Endometrium (tissue), 2 donors: ENCODE data around the gene ZBTB32.
"Not testable (repeated sequence)": the region's sequence is repeated elsewhere in the genome, so short reads cannot be mapped to it uniquely, and the experiment has no call there.

Source experiments
- FAIRE-seq: peaks from 2 replicates; lab custom pipeline; 2012; peaks lifted over from hg19 to GRCh38; lab: Jason Lieb, UNC
- donor health status: control.
- donor health status: control.

Gene ZBTB32

DNA sequence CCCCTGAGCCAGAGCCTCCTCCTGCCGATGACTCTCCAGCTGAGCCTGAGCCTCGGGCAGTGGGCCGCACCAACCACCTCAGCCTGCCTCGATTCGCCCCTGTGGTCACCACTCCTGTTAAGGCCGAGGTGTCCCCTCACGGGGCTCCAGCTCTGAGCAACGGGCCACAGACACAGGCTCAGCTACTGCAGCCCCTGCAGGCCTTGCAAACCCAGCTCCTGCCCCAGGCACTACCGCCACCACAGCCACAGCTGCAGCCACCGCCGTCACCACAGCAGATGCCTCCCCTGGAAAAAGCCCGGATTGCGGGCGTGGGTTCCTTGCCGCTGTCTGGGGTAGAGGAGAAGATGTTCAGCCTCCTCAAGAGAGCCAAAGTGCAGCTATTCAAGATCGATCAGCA lies 17.0 kb downstream of the ZBTB32 start:
- FAIRE-seq = no peak

- FAIRE-seq = no peak
Measured at GRCh38 chr19:35722461-35722860, 18.1 kb downstream of the ZBTB32 start.

DNA sequence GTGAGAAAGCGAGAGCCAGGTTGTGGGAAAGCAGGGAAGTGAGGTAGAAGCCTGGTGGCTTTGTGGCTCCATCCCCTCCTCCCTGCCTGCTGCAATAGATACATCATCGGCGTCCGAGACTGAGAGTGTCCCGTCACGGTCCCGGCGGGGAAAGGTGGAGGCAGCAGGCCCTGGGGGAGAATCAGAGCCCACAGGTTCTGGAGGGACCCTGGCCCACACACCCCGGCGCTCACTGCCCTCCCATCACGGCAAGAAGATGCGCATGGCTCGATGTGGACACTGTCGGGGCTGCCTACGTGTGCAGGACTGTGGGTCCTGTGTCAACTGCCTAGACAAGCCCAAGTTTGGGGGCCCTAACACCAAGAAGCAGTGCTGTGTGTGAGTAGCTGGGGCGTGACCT lies 18.5 kb downstream of the ZBTB32 start:
- FAIRE-seq = no peak

DNA sequence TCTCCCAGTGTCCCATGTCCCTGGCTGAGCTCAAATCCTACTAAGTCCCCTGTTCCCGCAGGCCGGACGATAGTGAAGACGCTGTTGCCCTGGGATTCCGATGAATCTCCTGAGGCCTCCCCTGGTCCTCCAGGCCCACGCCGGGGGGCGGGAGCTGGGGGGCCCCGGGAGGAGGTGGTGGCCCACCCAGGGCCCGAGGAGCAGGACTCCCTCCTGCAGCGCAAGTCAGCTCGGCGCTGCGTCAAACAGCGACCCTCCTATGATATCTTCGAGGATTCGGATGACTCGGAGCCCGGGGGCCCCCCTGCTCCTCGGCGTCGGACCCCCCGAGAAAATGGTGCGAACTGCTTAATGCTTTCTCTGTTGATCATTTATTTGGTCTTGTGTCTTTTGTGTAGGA lies 19.3 kb downstream of the ZBTB32 start:
- FAIRE-seq = no peak

DNA sequence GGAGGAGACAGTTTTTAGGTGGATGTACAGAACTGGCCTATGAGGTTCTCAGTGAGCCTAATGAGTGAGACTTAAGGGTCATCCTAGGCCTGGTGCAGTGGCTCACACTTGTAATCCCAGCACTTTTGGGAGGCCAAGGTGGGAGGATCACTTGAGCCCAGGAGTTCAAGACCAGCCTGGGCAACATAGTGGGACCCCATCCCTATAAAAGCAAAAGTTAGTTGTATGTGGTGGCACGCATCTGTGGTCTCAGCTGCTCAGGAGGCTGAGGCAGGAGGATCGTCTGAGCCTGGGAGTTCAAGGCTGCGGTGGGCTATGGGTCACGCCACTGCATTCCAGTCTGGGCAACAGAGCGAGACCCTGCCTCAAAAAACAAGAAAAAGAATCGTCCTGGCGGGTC lies 19.8 kb downstream of the ZBTB32 start:
- not testable (repeated sequence) for FAIRE-seq

- no peak for FAIRE-seq
Measured at GRCh38 chr19:35724560-35724959, 20.2 kb downstream of the ZBTB32 start.

- no peak for FAIRE-seq
Measured at GRCh38 chr19:35725216-35725861, 21.0 kb downstream of the ZBTB32 start.

GRCh38 chr19:35727053-35727955 lies 22.9 kb downstream of the ZBTB32 start:
- FAIRE-seq = no peak

DNA sequence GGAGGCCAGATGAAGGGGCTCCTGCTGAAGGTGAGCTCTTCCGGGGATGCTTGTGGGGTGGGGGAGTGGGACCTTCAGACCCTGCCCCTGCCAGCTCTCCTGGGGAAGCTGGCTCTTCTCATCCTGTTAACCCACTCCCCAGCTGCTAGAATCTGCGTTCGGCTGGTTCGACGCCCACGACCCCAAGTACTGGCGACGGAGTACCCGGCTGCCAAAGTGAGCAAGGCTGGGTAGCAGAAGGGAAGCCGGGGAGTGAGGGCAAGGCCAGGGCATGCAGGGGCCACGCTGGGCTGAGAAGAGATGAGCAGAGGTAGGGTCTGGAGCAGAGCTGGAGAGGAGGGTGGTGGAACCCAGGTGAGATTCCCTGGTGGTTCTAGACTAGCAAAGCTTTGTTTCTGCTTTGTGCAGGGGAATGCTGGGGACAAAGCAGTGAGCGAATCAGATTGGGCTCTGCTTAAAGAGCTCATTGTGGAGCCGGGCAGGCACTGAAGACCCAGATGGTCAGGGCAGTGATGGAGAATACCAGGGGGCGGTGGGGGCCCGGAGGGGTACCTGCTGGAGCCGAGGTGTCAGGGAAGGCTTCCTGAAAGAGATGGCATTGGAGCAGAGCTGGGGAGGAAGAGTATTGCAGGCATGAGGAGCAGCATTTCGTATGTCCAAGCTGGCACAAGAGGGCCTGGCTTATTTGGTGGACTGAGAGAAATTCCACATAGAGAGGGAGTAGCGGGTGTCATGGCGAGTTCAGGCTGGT lies 23.8 kb downstream of the ZBTB32 start:
- no peak for FAIRE-seq

DNA sequence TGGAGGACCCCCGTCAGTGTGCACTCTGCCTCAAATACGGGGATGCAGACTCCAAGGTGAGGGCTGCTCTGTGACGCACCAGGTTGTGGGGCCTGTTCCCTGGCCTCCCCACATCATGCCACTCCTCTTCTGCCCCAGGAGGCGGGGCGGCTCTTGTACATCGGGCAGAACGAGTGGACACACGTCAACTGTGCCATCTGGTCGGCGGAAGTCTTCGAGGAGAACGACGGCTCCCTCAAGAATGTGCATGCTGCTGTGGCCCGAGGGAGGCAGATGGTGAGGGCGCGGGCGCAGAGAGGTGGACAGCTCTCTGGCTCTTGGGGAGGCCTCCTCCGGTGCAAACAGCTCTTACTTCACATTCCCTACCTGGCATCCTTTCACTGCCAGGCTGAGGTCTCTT lies 24.7 kb downstream of the ZBTB32 start:
- FAIRE-seq = no peak

DNA sequence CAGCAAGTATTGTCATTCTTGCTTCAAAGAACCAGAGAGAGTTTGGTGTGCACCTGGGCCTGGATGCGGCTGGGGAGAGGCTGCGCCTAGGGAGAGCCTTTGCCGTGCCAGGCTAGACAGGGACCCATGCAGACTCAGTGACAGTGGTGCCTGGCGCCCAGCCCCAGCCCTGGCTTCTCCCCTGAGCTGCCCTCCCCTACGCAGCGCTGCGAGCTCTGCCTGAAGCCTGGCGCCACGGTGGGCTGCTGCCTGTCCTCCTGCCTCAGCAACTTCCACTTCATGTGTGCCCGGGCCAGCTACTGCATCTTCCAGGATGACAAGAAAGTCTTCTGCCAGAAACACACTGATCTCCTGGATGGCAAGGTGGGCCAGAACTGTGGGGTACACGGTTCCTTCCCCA lies 25.4 kb downstream of the ZBTB32 start:
- FAIRE-seq = no peak

- no peak for FAIRE-seq
Measured at GRCh38 chr19:35730326-35730725, 26.0 kb downstream of the ZBTB32 start.

DNA sequence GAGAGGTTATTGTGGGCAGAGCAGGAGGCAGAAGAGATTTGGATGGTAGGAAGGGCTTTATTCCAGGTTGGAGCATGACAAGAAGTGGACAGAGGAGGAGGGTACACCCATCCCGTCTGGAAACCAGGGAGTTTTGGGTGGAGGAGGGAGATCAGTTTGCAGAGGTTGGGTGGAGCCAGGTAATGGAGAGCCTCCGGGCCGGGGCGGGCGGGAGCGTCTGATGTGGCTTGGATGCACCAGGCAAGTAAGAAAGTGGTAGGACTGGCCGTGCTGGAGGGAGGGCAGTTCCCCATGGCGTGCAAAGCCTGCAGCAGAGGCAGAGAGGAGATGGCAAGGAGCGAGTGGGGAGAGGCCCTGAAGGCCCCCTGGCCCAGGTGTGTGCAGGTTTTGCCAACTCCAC lies 27.0 kb downstream of the ZBTB32 start:
- FAIRE-seq = no peak

DNA sequence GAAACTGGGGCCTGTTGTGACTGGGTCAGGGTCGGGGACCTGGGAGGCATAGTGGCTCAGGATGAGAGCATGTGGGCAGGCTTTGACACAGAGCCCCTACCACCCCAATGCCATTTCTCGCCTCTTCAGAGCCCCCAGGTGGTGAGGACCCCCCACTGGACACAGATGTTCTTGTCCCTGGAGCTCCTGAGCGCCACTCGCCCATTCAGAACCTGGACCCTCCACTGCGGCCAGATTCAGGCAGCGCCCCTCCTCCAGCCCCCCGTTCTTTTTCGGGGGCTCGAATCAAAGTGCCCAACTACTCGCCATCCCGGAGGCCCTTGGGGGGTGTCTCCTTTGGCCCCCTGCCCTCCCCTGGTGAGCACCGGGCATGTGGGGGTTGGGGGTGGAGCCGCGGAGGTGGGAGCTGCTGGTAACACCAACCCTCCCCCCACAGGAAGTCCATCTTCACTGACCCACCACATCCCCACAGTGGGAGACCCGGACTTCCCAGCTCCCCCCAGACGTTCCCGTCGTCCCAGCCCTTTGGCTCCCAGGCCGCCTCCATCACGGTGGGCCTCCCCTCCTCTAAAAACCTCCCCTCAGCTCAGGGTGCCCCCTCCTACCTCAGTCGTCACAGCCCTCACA lies 27.5 kb downstream of the ZBTB32 start:
- FAIRE-seq = no peak

- FAIRE-seq = no peak
Measured at GRCh38 chr19:35732540-35733179, 28.3 kb downstream of the ZBTB32 start.

- FAIRE-seq = no peak
Measured at GRCh38 chr19:35733180-35734125, 29.1 kb downstream of the ZBTB32 start.

GRCh38 chr19:35734273-35734672 lies 29.9 kb downstream of the ZBTB32 start:
- no peak for FAIRE-seq

DNA sequence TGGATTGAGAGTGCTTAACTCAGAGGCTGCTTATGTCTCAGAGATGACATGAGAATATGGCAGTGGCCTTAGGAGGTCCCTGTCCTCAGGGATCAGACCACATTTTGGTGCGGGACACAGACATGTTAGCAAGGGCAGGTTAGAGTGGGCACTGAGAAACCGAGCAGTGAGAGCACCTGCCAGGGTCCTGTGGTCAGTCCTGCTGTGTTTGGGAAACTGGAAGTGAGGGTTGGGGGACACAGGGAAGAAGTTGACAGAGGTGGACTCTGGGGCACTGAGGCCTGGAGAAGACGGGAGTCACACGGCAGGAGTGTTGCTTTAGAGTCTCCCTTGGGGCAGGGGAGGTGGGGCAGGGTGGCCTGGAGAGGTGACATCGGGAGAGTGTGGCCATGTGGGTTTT lies 30.5 kb downstream of the ZBTB32 start:
- no peak for FAIRE-seq

DNA sequence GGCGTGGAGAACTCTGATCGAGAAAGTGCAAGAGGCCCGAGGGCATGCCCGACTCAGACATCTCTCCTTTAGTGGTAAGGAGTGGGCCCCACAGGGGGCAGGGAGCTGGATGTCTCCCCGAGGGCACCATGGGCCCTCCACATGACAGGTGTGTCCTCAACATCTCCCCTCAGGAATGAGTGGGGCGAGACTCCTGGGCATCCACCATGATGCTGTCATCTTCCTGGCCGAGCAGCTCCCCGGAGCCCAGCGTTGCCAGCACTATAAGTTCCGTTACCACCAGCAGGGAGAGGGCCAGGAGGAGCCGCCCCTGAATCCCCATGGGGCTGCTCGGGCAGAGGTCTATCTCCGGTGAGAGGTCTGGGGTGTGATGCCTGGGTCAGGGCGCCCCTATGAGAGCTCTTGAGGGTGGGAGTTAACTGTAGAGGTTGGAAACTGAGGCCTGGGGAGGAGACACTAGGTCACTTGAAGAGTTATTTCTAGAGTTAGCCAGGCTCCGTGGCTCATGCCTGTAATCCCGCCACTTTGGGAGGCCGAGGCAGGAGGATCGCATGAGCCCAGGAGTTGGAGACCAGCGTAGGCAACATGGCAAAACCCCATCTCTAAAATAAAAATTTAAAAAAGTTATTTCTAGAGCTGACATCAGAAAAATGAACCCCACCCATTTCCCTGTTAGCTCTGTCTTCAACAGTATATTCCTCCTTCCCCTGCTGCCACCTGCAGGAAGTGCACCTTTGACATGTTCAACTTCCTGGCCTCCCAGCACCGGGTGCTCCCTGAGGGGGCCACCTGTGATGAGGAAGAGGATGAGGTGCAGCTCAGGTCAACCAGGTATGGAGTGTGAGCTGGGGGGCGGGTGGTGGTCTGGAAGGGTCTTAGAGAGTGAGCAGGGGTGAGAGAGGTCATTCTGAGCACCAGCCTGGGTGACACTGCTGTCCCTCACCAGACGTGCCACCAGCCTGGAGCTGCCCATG lies 32.8 kb downstream of the ZBTB32 start:
- FAIRE-seq = no peak
